ENCODE measurements around the gene HNRNPAB. TPM values are rescaled to one million over a fixed set of nuclear protein-coding genes. Genes with fewer than 3 reads are reported as not detected.
A peak's percentile ranks its signal among the peaks of the same experiment; 100 is the strongest.

Gene HNRNPAB
- total and polyA plus RNA-seq, 2 experiments from 2014 or later, result 85.2 to 175 TPM

- WGBS (ENCODE audit: low lambda C conversion rate, missing lambda C conversion rate), result under 1% methylated on average over 73 of the region's 102 CpGs
- Histone ChIP-seq H3K36me3 (replicated peaks; ENCODE audit: insufficient read depth, low read depth) (peaks cover 3% of the 10 kb centered on the region), H3K79me2 (peaks cover 35% of the 10 kb centered on the region), H3K27ac (peak within 1 kb of the TSS; percentile 99), H3K4me2 (peak within 1 kb of the TSS; percentile 100), H3K27me3 (no peaks in the 10 kb centered on the region), H3K9me2 (replicated peaks; ENCODE audit: insufficient read depth) (no peaks in the 10 kb centered on the region), H2AFZ (peak within 1 kb of the TSS; percentile 77), H3K9me3 (ENCODE audit: low read depth) (no peaks in the 10 kb centered on the region), H3K4me1 (ENCODE audit: insufficient read depth) (peaks cover 25% of the 10 kb centered on the region), H4K20me1 (ENCODE audit: insufficient read depth, poor library complexity, severe bottlenecking) (peaks cover 15% of the 10 kb centered on the region), H3K4me3 (peak within 1 kb of the TSS; percentile 79)
- peak; percentile 85 for DNase-seq (ENCODE audit: low spot score)
- no peak for TF ChIP-seq EZH2phosphoT487 (IDR thresholded peaks at IDR 0.05; ENCODE audit: low read depth, severe bottlenecking, unreplicated experiment)
- TF ChIP-seq CTCF (IDR thresholded peaks at IDR 0.05; ENCODE audit: poor library complexity), result no peak
- TF ChIP-seq EZH2 (IDR thresholded peaks at IDR 0.05; ENCODE audit: borderline replicate concordance), result no peak
Observed at GRCh38 chr5:178232124-178232919, 28.0 kb downstream of the HNRNPAB start, which contains the start of gene PHYKPL. Gene PHYKPL, minus strand, starts transcription at chr5:178232802. Its CDS starts 252 bp downstream, at chr5:178232550.

- Histone ChIP-seq H3K27me3 (no peaks in the 10 kb centered on the region), H3K9me2 (replicated peaks; ENCODE audit: insufficient read depth) (no peaks in the 10 kb centered on the region), H3K4me2 (peak overlapping the region; percentile 100), H3K4me1 (ENCODE audit: insufficient read depth) (peaks cover 21% of the 10 kb centered on the region), H3K27ac (peak overlapping the region; percentile 99), H3K36me3 (replicated peaks; ENCODE audit: insufficient read depth, low read depth) (peaks cover 3% of the 10 kb centered on the region), H3K79me2 (peaks cover 31% of the 10 kb centered on the region), H3K4me3 (peak overlapping the region; percentile 79), H3K9me3 (ENCODE audit: low read depth) (no peaks in the 10 kb centered on the region), H2AFZ (peak overlapping the region; percentile 77), H4K20me1 (ENCODE audit: insufficient read depth, poor library complexity, severe bottlenecking) (peaks cover 15% of the 10 kb centered on the region)
- DNase-seq (ENCODE audit: low spot score), result no peak
- 72% methylated on average over 11 of the region's 11 CpGs for WGBS (ENCODE audit: low lambda C conversion rate, missing lambda C conversion rate)
- TF ChIP-seq EZH2 (IDR thresholded peaks at IDR 0.05; ENCODE audit: borderline replicate concordance) (no peak), EZH2phosphoT487 (IDR thresholded peaks at IDR 0.05; ENCODE audit: low read depth, severe bottlenecking, unreplicated experiment) (no peak), CTCF (IDR thresholded peaks at IDR 0.05; ENCODE audit: poor library complexity) (no peak)
Observed at GRCh38 chr5:178232920-178233429, 28.6 kb downstream of the HNRNPAB start.

- TF ChIP-seq EZH2phosphoT487 (IDR thresholded peaks at IDR 0.05; ENCODE audit: low read depth, severe bottlenecking, unreplicated experiment) (no peak), EZH2 (IDR thresholded peaks at IDR 0.05; ENCODE audit: borderline replicate concordance) (no peak), CTCF (IDR thresholded peaks at IDR 0.05; ENCODE audit: poor library complexity) (no peak)
- no peak overlapping the region for H2AFZ ChIP-seq
Observed at GRCh38 chr5:178234121-178234749, 29.9 kb downstream of the HNRNPAB start.

More at GRCh38 chr5:178234121-178234749, 29.9 kb downstream of the HNRNPAB start:
- 95% methylated on average over 7 of the region's 7 CpGs for WGBS (ENCODE audit: low lambda C conversion rate, missing lambda C conversion rate)
- Histone ChIP-seq H3K27ac (no peak overlapping the region), H3K9me2 (replicated peaks; ENCODE audit: insufficient read depth) (no peaks in the 10 kb centered on the region), H3K4me1 (ENCODE audit: insufficient read depth) (peaks cover 21% of the 10 kb centered on the region), H3K79me2 (peaks cover 30% of the 10 kb centered on the region), H3K4me2 (no peak overlapping the region), H3K9me3 (ENCODE audit: low read depth) (no peaks in the 10 kb centered on the region), H3K36me3 (replicated peaks; ENCODE audit: insufficient read depth, low read depth) (peaks cover 3% of the 10 kb centered on the region), H4K20me1 (ENCODE audit: insufficient read depth, poor library complexity, severe bottlenecking) (peaks cover 15% of the 10 kb centered on the region), H3K4me3 (no peak overlapping the region), H3K27me3 (no peaks in the 10 kb centered on the region)
- DNase-seq (ENCODE audit: low spot score), result no peak
